Tibial nerve (tissue), 4 donors: Measurements from ENCODE around the gene HSPB9. TPM values are rescaled to one million over a fixed set of nuclear protein-coding genes. Genes with fewer than 3 reads are reported as not detected.
"Not testable (repeated sequence)": the region's sequence is repeated elsewhere in the genome, so short reads cannot be mapped to it uniquely, and the experiment has no call there.

Experiments used
- DNase-seq, 2 donors: peaks; one replicate each; pipeline ENCODE4 v3.0.0-alpha.2; 2019; ENCODE audit warnings: low spot score in 2 of 2
- H3K27ac ChIP-seq, 4 donors: fragments of 200-600 bp; sonication (generic) in 3 of 4; one replicate each; pipeline ENCODE4 v1.5.1; 2017 to 2019; ENCODE audit warnings: mild to moderate bottlenecking in 1 of 4
- H3K27me3 ChIP-seq, 2 donors: fragments of 200-600 bp; sonication (generic) in 1 of 2; one replicate each; pipeline versions ENCODE4 v1.5.1 to v1.6.0; 2017 to 2019
- H3K36me3 ChIP-seq, 3 donors: fragments of 200-600 bp; sonication (generic); one replicate each; pipeline ENCODE4 v1.5.1; 2018 to 2019
- H3K4me1 ChIP-seq, 4 donors: fragments of 200-600 bp; sonication (generic) in 3 of 4; one replicate each; pipeline ENCODE4 v1.5.1; 2017 to 2019
- H3K4me3 ChIP-seq, 4 donors: fragments of 200-600 bp; sonication (generic) in 3 of 4; one replicate each; pipeline ENCODE4 v1.5.1; 2017 to 2019; ENCODE audit warnings: mild to moderate bottlenecking in 1 of 4, moderate library complexity in 1 of 4
- H3K9me3 ChIP-seq, 4 donors: fragments of 200-600 bp; sonication (generic) in 3 of 4; one replicate each; pipeline ENCODE4 v1.5.1; 2017 to 2019
- CTCF ChIP-seq, 5 experiments: fragments of 200-600 bp in 3 of 5; fragments of 450-650 bp in 2 of 5; sonication (generic) in 3 of 5; IDR thresholded peaks; one replicate each; pipeline ENCODE4 v1.5.1; 2016 to 2019; ENCODE audit warnings: antibody characterized with exemption in 5 of 5, mild to moderate bottlenecking in 3 of 5, moderate library complexity in 2 of 5
- EP300 ChIP-seq, 2 donors: sonication (generic); formaldehyde crosslinking; IDR thresholded peaks; one replicate each; pipeline ENCODE4 v1.6.1; 2017; ENCODE audit warnings: antibody characterized with exemption in 2 of 2, mild to moderate bottlenecking in 1 of 2
- POLR2A ChIP-seq, 2 donors: fragments of 450-650 bp; IDR thresholded peaks; one replicate each; pipeline ENCODE4 v1.6.1; 2017; ENCODE audit warnings: antibody characterized with exemption in 2 of 2, mild to moderate bottlenecking in 2 of 2, moderate library complexity in 2 of 2
- WGBS, 2 donors: methylation state at CpG; one replicate each; pipeline ENCODE4 v1.1.5; 2018; 5-methylcytosine and 5-hydroxymethylcytosine counted together
- total RNA-seq, 4 donors: library from RNA; depleted of rRNA; stranded (reverse); fragments of >200 nt; gene quantifications; one replicate each; pipeline ENCODE4 v1.1.0, GENCODE V29; 2016

The HSPB9 gene
- total RNA-seq, 4 donors from 2014 or later, result 0.22 TPM; not detected in 3

GRCh38 chr17:42133461-42134041, 10.9 kb downstream of the HSPB9 start:
- peak overlapping the region in 3 of 4 donors; percentile 60 to 82 (median 76) for H3K27ac ChIP-seq
- no peak overlapping the region for H3K4me3 ChIP-seq
- TF ChIP-seq POLR2A (IDR thresholded peaks at IDR 0.05) (no peak), EP300 (IDR thresholded peaks at IDR 0.05) (no peak), CTCF (IDR thresholded peaks at IDR 0.05) (no peak)
- peaks cover 0 to 83% (median 46%) of the 10 kb centered on the region in 4 donors for H3K4me1 ChIP-seq
- WGBS, 2 donors, result 46 to 47% methylated on average over 4 of the region's 4 CpGs
- no peak for DNase-seq
- peaks cover 0 to 29% (median 9%) of the 10 kb centered on the region in 3 donors for H3K36me3 ChIP-seq
- H3K9me3 ChIP-seq, result no peaks in the 10 kb centered on the region
- H3K27me3 ChIP-seq, result no peaks in the 10 kb centered on the region

- Histone ChIP-seq H3K27ac (peak overlapping the region in 3 of 4 donors; percentile 48 to 66 (median 58)), H3K9me3 (no peaks in the 10 kb centered on the region), H3K36me3 (peaks cover 0 to 18% (median 0%) of the 10 kb centered on the region in 3 donors), H3K4me1 (peaks cover 0 to 87% (median 46%) of the 10 kb centered on the region in 4 donors), H3K27me3 (no peaks in the 10 kb centered on the region), H3K4me3 (no peak overlapping the region)
- TF ChIP-seq CTCF (IDR thresholded peaks at IDR 0.05) (no peak), POLR2A (IDR thresholded peaks at IDR 0.05) (no peak), EP300 (IDR thresholded peaks at IDR 0.05) (no peak)
- no peak for DNase-seq
- WGBS, 2 donors, result 91 to 92% methylated on average over 6 of the region's 6 CpGs
Measured at GRCh38 chr17:42135151-42135550, 12.5 kb downstream of the HSPB9 start.

GRCh38 chr17:42135664-42136653, 13.4 kb downstream of the HSPB9 start:
- Histone ChIP-seq H3K4me3 (no peak overlapping the region), H3K4me1 (peaks cover 0 to 84% (median 44%) of the 10 kb centered on the region in 4 donors)
- DNase-seq, result peak in 1 of 2 donors; percentile 41

GRCh38 chr17:42136654-42137051, 14.0 kb downstream of the HSPB9 start:
- H3K4me3 ChIP-seq, result no peak overlapping the region
- no peaks in the 10 kb centered on the region for H3K9me3 ChIP-seq
- DNase-seq, result no peak
- no peak for TF ChIP-seq CTCF (IDR thresholded peaks at IDR 0.05)
- TF ChIP-seq POLR2A (IDR thresholded peaks at IDR 0.05), result no peak
- no peak for TF ChIP-seq EP300 (IDR thresholded peaks at IDR 0.05)
- H3K27ac ChIP-seq, result peak overlapping the region in 3 of 4 donors; percentile 58 to 66 (median 63)
- no peaks in the 10 kb centered on the region for H3K27me3 ChIP-seq
- H3K36me3 ChIP-seq, result peaks cover 0 to 13% (median 0%) of the 10 kb centered on the region in 3 donors
- 73 to 86% methylated on average over 3 of the region's 3 CpGs for WGBS, 2 donors
- H3K4me1 ChIP-seq, result peaks cover 0 to 84% (median 40%) of the 10 kb centered on the region in 4 donors

More at GRCh38 chr17:42135664-42136653, 13.4 kb downstream of the HSPB9 start:
- TF ChIP-seq EP300 (IDR thresholded peaks at IDR 0.05), result peak in 1 of 2 donors; percentile 80
- no peak for TF ChIP-seq POLR2A (IDR thresholded peaks at IDR 0.05)
- Histone ChIP-seq H3K36me3 (peaks cover 0 to 13% (median 0%) of the 10 kb centered on the region in 3 donors), H3K27ac (peak overlapping the region in 3 of 4 donors; percentile 58 to 66 (median 63)), H3K27me3 (no peaks in the 10 kb centered on the region), H3K9me3 (no peaks in the 10 kb centered on the region)
- WGBS, 2 donors, result 61 to 72% methylated on average over 15 of the region's 15 CpGs

- no peak overlapping the region for H3K27ac ChIP-seq
- H3K9me3 ChIP-seq, result no peaks in the 10 kb centered on the region
- peaks cover 0 to 13% (median 0%) of the 10 kb centered on the region in 3 donors for H3K36me3 ChIP-seq
- peaks cover 0 to 82% (median 34%) of the 10 kb centered on the region in 4 donors for H3K4me1 ChIP-seq
- TF ChIP-seq EP300 (IDR thresholded peaks at IDR 0.05), result no peak
- no peak for TF ChIP-seq CTCF (IDR thresholded peaks at IDR 0.05)
- TF ChIP-seq POLR2A (IDR thresholded peaks at IDR 0.05), result no peak
- 67 to 74% methylated on average over 7 of the region's 7 CpGs for WGBS, 2 donors
- no peaks in the 10 kb centered on the region for H3K27me3 ChIP-seq
- H3K4me3 ChIP-seq, result no peak overlapping the region
- no peak for DNase-seq
Measured at GRCh38 chr17:42138749-42139492, 16.3 kb downstream of the HSPB9 start.

- not testable (repeated sequence) for H3K9me3 ChIP-seq, DNase-seq, H3K27ac ChIP-seq, H3K27me3 ChIP-seq, H3K4me3 ChIP-seq
- Histone ChIP-seq H3K4me1 (peaks cover 0 to 66% (median 27%) of the 10 kb centered on the region in 4 donors), H3K36me3 (peaks cover 0 to 18% (median 0%) of the 10 kb centered on the region in 3 donors)
- WGBS, 2 donors, result 95 to 99% methylated on average over 7 of the region's 7 CpGs
Measured at GRCh38 chr17:42140690-42141089, 18.1 kb downstream of the HSPB9 start.
